Raji (cell line): ENCODE data around the gene CTTNBP2.

ENCODE experiments used
- POLR2A ChIP-seq: IDR thresholded peaks from 2 replicates; pipeline ENCODE4 v1.6.1; 2011; ENCODE audit warnings: low read depth, low read length, control low read depth; ENCODE audit not compliant: insufficient read depth

CTTNBP2 gene

GRCh38 chr7:117808910-117809705, 64.1 kb downstream of the CTTNBP2 start:
- no peak for TF ChIP-seq POLR2A

GRCh38 chr7:117808341-117808757, 64.9 kb downstream of the CTTNBP2 start:
- TF ChIP-seq POLR2A = no peak

DNA sequence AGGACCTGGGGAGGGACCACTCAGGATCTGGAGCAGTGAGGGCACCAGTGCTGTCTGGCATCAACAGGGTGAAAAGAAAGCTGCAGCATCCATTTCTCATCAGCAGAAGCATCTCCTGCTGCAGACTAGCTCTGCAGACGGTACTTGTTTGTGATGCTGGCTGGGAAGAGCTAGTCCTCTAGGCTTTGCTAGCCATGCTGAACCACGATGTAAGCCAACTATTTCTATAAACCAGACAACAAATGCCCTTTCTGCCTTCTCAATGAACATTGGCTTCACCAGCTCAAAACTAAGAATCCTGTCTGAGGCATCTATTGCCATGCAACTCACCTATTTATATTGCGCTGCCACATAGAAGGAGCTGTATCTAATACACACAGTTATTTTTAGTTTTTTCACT, 65.6 kb downstream of the CTTNBP2 start:
- TF ChIP-seq POLR2A = no peak

DNA sequence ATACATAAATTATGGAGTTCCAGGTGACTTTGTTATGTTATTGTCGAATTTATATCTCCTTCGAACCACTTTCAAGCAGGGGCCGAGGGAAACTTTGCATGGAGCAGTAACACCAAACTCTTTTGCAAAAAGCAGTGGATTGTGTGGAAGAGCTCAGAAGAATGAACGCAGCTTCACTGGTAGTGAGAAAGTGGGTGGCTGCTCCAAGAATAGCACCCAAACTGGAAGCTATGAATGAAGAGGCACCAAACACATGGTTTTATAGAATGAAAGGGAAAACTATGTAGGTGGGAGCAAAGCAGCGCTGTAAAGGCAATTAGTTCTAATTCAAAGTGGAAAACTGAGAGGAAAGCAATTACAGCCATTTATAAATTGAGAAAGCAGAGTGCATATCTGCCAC, 67.2 kb downstream of the CTTNBP2 start:
- TF ChIP-seq POLR2A = no peak

DNA sequence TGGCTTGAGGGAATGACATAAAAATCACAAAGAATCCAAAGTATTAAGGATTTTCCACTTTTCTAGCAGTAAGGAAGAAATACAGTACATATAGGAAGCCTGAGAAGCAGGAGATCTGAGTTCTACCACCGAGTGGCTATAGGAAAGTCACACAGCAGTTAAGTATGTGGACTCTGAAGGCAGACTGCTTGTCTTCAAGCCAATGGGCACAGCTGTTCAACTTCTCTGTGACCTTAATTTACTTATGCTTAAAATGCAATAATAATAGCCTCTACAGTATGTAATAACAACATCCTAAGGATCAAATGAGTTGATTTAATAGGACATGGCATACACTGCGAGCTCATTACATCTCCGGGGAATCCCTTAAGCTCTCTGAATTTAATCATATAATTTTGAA, 68.0 kb downstream of the CTTNBP2 start:
- TF ChIP-seq POLR2A = no peak

GRCh38 chr7:117803476-117803875, 69.8 kb downstream of the CTTNBP2 start:
- no peak for TF ChIP-seq POLR2A

DNA sequence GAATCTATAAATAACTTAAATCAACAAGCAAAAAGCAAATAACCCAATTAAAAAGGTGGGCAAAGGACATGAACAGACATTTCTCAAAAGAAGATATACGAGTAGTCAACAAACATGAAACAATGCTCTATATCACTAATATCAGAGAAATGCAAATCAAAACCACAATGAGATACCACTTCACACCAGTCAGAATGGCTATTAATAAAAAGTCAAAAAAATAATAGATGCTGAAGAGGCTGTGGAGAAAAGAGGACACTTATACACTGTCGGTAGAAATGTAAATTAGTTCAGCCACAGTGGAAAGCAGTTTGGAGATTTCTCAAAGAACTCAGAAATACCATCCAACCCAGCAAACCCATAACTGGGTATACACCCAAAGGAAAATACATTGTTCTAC, 70.6 kb downstream of the CTTNBP2 start:
- TF ChIP-seq POLR2A = no peak

DNA sequence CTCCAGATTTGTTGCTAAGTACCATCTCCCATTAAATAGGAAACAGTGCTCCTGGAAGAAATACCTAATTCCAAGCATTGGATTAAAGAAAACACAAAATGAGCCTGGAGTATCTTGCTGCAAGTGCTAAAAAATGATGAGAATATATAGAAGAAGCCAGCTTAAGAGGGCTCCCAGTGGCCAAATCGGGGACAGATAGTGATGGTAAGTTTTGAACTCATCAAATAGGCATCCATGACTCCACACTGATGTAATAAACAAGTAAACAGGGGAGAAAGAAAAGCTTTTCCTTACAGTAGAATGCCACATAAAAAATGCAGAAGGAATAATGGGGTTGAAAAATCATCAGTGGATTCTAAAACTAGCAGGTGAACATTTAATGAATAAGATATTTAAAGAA, 72.4 kb downstream of the CTTNBP2 start:
- no peak for TF ChIP-seq POLR2A

DNA sequence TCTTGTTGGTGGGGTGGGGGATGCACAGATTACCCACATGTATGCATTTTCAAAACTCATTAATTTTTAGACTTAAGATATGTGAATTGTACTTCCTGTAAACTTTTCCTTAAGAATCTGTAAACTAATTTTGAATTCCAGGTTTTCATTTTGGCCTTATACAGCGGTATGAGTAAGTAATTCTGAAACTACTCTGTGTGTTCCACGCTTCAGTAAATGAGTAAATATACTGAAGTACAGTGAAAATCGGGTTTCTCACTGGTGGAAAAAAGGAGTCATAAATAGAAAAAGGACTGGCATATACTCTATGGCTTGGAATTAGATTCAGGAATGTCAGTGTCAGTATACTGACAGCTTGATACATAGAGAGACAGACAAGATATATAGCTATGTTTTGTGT, 72.8 kb downstream of the CTTNBP2 start:
- TF ChIP-seq POLR2A = no peak

GRCh38 chr7:117796889-117797288, 76.4 kb downstream of the CTTNBP2 start:
- TF ChIP-seq POLR2A = no peak

- no peak for TF ChIP-seq POLR2A
Measured at GRCh38 chr7:117793976-117794375, 79.3 kb downstream of the CTTNBP2 start.

DNA sequence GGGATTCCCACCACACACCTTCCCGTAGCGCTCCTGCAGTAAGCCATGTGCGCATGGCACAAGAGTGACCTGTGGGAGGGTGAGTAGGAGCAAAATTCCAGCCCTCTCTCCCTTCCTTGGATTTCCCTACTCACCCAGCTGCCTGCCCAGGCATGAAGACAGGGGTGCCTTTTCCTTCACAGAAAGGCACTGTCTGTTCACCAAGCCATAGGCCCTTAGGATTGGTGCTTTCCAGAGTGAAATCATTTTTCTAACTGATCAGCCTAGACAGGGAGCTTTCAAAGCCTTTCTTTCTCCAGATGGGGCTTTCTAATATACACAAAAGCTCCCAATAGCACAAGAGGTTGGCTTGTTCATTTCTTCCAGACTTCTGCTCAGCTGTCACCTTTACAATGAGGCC, 79.7 kb downstream of the CTTNBP2 start:
- TF ChIP-seq POLR2A = no peak

DNA sequence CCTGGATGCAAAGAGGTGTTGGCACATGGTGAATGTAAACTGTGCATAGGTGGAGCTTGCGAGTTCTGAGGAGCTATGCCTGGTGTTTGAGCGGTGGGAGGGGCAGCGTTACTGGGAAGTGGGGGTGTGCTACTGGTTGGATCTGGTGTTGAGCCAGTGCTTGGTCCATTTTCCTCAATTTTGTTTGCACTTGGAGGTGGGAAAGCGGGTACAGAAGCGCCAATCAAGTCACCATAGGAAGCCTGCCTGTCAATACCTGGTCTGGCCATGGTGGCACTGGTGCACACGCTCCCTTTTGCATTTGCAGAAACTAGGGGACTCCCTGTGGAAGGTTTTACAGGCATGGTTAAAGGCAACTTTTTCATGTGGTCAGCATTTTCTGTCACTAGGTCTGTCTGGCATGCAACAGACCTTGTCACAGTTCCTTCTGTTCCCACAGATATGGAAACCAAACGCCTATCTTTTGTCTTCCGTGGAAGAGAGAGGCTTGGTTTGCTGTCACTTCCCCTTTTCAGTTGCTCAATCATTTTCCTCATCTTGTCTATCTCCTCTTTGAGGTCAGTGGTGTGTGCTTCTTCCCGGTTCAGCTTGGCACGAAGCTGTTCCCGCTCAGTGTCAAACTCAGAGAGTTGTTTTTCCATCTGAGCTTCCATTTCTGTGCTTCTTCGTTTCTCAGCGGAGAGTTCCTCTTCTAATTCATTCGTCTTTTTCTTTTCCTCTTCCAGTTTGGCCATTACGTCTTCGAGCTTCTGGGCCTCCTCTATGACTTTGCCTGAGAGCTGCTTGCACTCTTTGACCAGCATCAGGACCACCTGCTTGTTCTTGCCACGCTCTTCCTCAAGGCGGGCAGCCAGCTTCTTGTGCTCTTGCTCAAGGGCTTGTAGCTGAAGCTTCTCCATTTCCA, 81.1 kb downstream of the CTTNBP2 start:
- no peak for TF ChIP-seq POLR2A

- TF ChIP-seq POLR2A = no peak
Measured at GRCh38 chr7:117790731-117791130, 82.5 kb downstream of the CTTNBP2 start.

DNA sequence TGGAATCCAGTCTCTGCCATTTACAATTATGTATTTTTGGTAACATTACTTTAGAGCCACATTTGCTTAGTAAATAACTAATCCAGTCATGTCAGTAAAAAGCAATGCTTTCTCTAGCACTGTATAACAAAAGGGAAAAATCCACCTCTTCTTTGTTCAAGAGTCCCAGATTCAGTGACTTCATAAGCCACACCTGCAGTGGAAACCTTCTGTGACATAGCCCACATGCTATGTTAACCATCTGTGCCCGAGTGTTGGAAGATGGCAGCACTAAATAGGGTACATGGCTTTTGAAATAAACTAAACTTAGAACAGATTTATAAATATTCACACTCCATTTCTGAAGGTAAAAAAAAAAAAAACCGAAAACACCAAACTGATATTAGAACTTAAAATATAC, 83.0 kb downstream of the CTTNBP2 start:
- no peak for TF ChIP-seq POLR2A

DNA sequence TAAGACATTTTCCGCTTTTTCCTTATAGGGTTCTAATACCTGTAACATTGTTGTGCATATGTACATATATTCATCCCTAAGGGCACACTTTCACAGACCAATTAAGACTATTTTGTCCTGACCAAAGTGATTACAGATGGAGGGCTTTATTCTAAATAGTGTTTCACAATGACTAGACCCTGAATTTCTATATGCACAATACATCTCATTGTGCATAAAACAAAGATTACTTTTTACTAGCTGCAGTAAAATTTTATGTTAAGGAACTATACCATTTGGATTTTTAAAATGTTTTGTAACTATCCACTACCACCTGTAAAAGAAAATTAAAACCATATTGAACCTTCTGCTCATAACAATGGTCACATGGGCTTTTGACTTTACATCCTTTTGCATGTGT, 87.8 kb downstream of the CTTNBP2 start:
- no peak for TF ChIP-seq POLR2A
